ENCODE results near the gene PCID2.

The PCID2 gene

GRCh38 chr13:113149711-113150549 lies 58.5 kb downstream of the PCID2 start:
- DNase-seq (ENCODE audit: low spot score), result no peak

GRCh38 chr13:113148940-113149503 lies 59.4 kb downstream of the PCID2 start:
- no peak for DNase-seq (ENCODE audit: low spot score)

GRCh38 chr13:113148407-113148806 lies 60.1 kb downstream of the PCID2 start:
- DNase-seq (ENCODE audit: low spot score), result no peak

- peak; percentile 40 for DNase-seq (ENCODE audit: low spot score)
These were observed 61.3 kb downstream of the PCID2 start for GRCh38 chr13:113147206-113147605.

GRCh38 chr13:113146750-113147149 lies 61.7 kb downstream of the PCID2 start:
- no peak for DNase-seq (ENCODE audit: low spot score)

- no peak for DNase-seq (ENCODE audit: low spot score)
These were observed 62.4 kb downstream of the PCID2 start for GRCh38 chr13:113145911-113146598.

- no peak for DNase-seq (ENCODE audit: low spot score)
These were observed 63.0 kb downstream of the PCID2 start for GRCh38 chr13:113145496-113145895.

- no peak for DNase-seq (ENCODE audit: low spot score)
These were observed 64.2 kb downstream of the PCID2 start for GRCh38 chr13:113144255-113144629.

GRCh38 chr13:113143466-113144254 lies 64.8 kb downstream of the PCID2 start:
- DNase-seq (ENCODE audit: low spot score), result no peak

- DNase-seq (ENCODE audit: low spot score), result no peak
These were observed 65.6 kb downstream of the PCID2 start for GRCh38 chr13:113142876-113143275.

- DNase-seq (ENCODE audit: low spot score), result no peak
These were observed 66.9 kb downstream of the PCID2 start for GRCh38 chr13:113141601-113141970.

GRCh38 chr13:113140677-113141600 lies 67.5 kb downstream of the PCID2 start:
- DNase-seq (ENCODE audit: low spot score), result no peak

- no peak for DNase-seq (ENCODE audit: low spot score)
These were observed 68.9 kb downstream of the PCID2 start for GRCh38 chr13:113139577-113139976.

- DNase-seq (ENCODE audit: low spot score), result peak; percentile 39
These were observed 69.5 kb downstream of the PCID2 start for GRCh38 chr13:113138792-113139551.

GRCh38 chr13:113137691-113138298 lies 70.7 kb downstream of the PCID2 start:
- no peak for DNase-seq (ENCODE audit: low spot score)

GRCh38 chr13:113135281-113135760 lies 73.1 kb downstream of the PCID2 start:
- DNase-seq (ENCODE audit: low spot score), result no peak

GRCh38 chr13:113129921-113130750 lies 78.3 kb downstream of the PCID2 start:
- DNase-seq (ENCODE audit: low spot score), result no peak

GRCh38 chr13:113129480-113129879 lies 79.0 kb downstream of the PCID2 start:
- DNase-seq (ENCODE audit: low spot score), result no peak
